Breast epithelium (tissue), 4 donors: ENCODE data around the gene HAUS2. TPM values are rescaled to one million over a fixed set of nuclear protein-coding genes. Genes with fewer than 3 reads are reported as not detected.

ENCODE experiments used
- DNase-seq, 2 donors: peaks; one replicate each; pipeline ENCODE4 v3.0.0-alpha.2; 2019; ENCODE audit warnings: low spot score in 2 of 2
- H3K27ac ChIP-seq, 2 donors: fragments of 200-600 bp; sonication (generic) in 1 of 2; one replicate each; pipeline ENCODE4 v1.5.1; 2016 to 2019; ENCODE audit warnings: mild to moderate bottlenecking in 1 of 2
- H3K27me3 ChIP-seq, 2 donors: fragments of 200-600 bp; sonication (generic) in 1 of 2; one replicate each; pipeline versions ENCODE4 v1.5.1 to v1.6.0; 2017 to 2019; ENCODE audit warnings: control low read depth in 1 of 2, mild to moderate bottlenecking in 1 of 2
- H3K36me3 ChIP-seq: fragments of 200-600 bp; one replicate; pipeline ENCODE4 v1.5.1; 2019
- H3K4me1 ChIP-seq, 2 donors: fragments of 200-600 bp; sonication (generic); one replicate each; pipeline ENCODE4 v1.5.1; 2016 to 2019; ENCODE audit warnings: control low read depth in 1 of 2
- H3K4me3 ChIP-seq, 3 donors: fragments of 200-600 bp; sonication (generic); 1 replicate in 2 of 3; 2 replicates in 1 of 3; pipeline ENCODE4 v1.5.1; 2016 to 2019; ENCODE audit warnings: mild to moderate bottlenecking in 3 of 3, moderate library complexity in 2 of 3
- H3K9me3 ChIP-seq, 2 donors: fragments of 200-600 bp; sonication (generic) in 1 of 2; one replicate each; pipeline ENCODE4 v1.5.1; 2016 to 2019; ENCODE audit warnings: control low read depth in 1 of 2
- CTCF ChIP-seq, 3 donors: fragments of 450-650 bp; IDR thresholded peaks; one replicate each; pipeline ENCODE4 v1.5.1; 2016 to 2017; ENCODE audit warnings: antibody characterized with exemption in 3 of 3, mild to moderate bottlenecking in 3 of 3, moderate library complexity in 3 of 3
- POLR2A ChIP-seq: fragments of 450-650 bp; IDR thresholded peaks from one replicate; pipeline ENCODE4 v1.6.1; 2016; ENCODE audit warnings: antibody characterized with exemption, mild to moderate bottlenecking, moderate library complexity
- POLR2AphosphoS5 ChIP-seq, 3 donors: sonication (generic); formaldehyde crosslinking; IDR thresholded peaks; one replicate each; pipeline ENCODE4 v1.6.1; 2017; ENCODE audit warnings: antibody characterized with exemption in 3 of 3
- intact Hi-C: fragments of 100-400 bp; cut with DNase I; formaldehyde crosslinking; loops from one replicate; pipeline ENCODE4 v1.15.1; 2023; ENCODE audit warnings: low total_unique reads
- total RNA-seq, 3 donors: library from RNA; depleted of rRNA; stranded (reverse); fragments of >200 nt; gene quantifications; one replicate each; pipeline ENCODE4 v1.1.0, GENCODE V29; 2016

Gene HAUS2
- total RNA-seq, 3 donors from 2014 or later = 29.3 to 42.1 (median 30.2) TPM

- no peak for DNase-seq
- Histone ChIP-seq H3K9me3 (no peaks in the 10 kb centered on the region), H3K36me3 (no peaks in the 10 kb centered on the region), H3K4me1 (no peaks in the 10 kb centered on the region), H3K4me3 (no peak overlapping the region), H3K27me3 (no peaks in the 10 kb centered on the region), H3K27ac (no peak overlapping the region)
- intact Hi-C loops = no loop called here
- no peak for TF ChIP-seq CTCF (IDR thresholded peaks at IDR 0.05)
- TF ChIP-seq POLR2A = no peak
- TF ChIP-seq POLR2AphosphoS5 (IDR thresholded peaks at IDR 0.05) = no peak
These were observed 19.7 kb upstream of the HAUS2 start for GRCh38 chr15:42528970-42529369.

- no peaks in the 10 kb centered on the region for H3K36me3 ChIP-seq
- intact Hi-C loops = no loop called here
- no peaks in the 10 kb centered on the region for H3K9me3 ChIP-seq
- DNase-seq = no peak
- H3K4me3 ChIP-seq = no peak overlapping the region
- no peaks in the 10 kb centered on the region for H3K27me3 ChIP-seq
- H3K27ac ChIP-seq = no peak overlapping the region
- TF ChIP-seq POLR2AphosphoS5 (IDR thresholded peaks at IDR 0.05) = no peak
- no peak for TF ChIP-seq POLR2A
- TF ChIP-seq CTCF (IDR thresholded peaks at IDR 0.05) = no peak
- H3K4me1 ChIP-seq = no peaks in the 10 kb centered on the region
These were observed 15.4 kb upstream of the HAUS2 start for GRCh38 chr15:42533246-42533645.

GRCh38 chr15:42544853-42545629, 3.6 kb upstream of the HAUS2 start:
- H3K9me3 ChIP-seq = no peaks in the 10 kb centered on the region
- DNase-seq = no peak
- H3K4me3 ChIP-seq = no peak overlapping the region
- H3K27ac ChIP-seq = no peak overlapping the region
- H3K36me3 ChIP-seq = no peaks in the 10 kb centered on the region
- no peaks in the 10 kb centered on the region for H3K27me3 ChIP-seq
- TF ChIP-seq POLR2A = no peak
- no peak for TF ChIP-seq POLR2AphosphoS5 (IDR thresholded peaks at IDR 0.05)
- TF ChIP-seq CTCF (IDR thresholded peaks at IDR 0.05) = no peak
- H3K4me1 ChIP-seq = peaks cover 6 to 13% of the 10 kb centered on the region in 2 donors
- intact Hi-C loops = loop anchor here (5.0 kb wide), 1 partner anchor 182 kb away; no protein-coding TSS in a partner anchor

GRCh38 chr15:42547918-42548248, 755 bp upstream of the HAUS2 start:
- H3K36me3 ChIP-seq = no peaks in the 10 kb centered on the region
- no peaks in the 10 kb centered on the region for H3K9me3 ChIP-seq
- no peak for DNase-seq
- peak overlapping the region; percentile 87 to 95 for H3K27ac ChIP-seq
- H3K4me1 ChIP-seq = peaks cover 6 to 13% of the 10 kb centered on the region in 2 donors
- intact Hi-C loops = loop anchor here (5.0 kb wide), 1 partner anchor 179 kb away; no protein-coding TSS in a partner anchor
- peak overlapping the region; percentile 72 to 87 (median 82) for H3K4me3 ChIP-seq
- H3K27me3 ChIP-seq = no peaks in the 10 kb centered on the region
- no peak for TF ChIP-seq POLR2A
- no peak for TF ChIP-seq CTCF (IDR thresholded peaks at IDR 0.05)
- TF ChIP-seq POLR2AphosphoS5 (IDR thresholded peaks at IDR 0.05) = no peak

- Histone ChIP-seq H3K27me3 (no peaks in the 10 kb centered on the region), H3K9me3 (no peaks in the 10 kb centered on the region), H3K36me3 (no peaks in the 10 kb centered on the region), H3K4me3 (peak overlapping the region; percentile 72 to 87 (median 82)), H3K27ac (peak overlapping the region; percentile 87 to 95), H3K4me1 (peaks cover 6 to 13% of the 10 kb centered on the region in 2 donors)
- intact Hi-C loops = loop anchor here (5.0 kb wide), 1 partner anchor 178 kb away; no protein-coding TSS in a partner anchor
- no peak for TF ChIP-seq POLR2AphosphoS5 (IDR thresholded peaks at IDR 0.05)
- TF ChIP-seq CTCF (IDR thresholded peaks at IDR 0.05) = no peak
- TF ChIP-seq POLR2A = no peak
- no peak for DNase-seq
These were observed 424 bp downstream of the HAUS2 start for GRCh38 chr15:42549032-42549491.
